22Rv1 (cell line): ENCODE results near the gene FBXL16.
A peak's percentile ranks its signal among the peaks of the same experiment; 100 is the strongest.

Experiments used
- H3K27ac ChIP-seq: fragments of 450-650 bp; 2 replicates; pipeline ENCODE4 v1.5.1; 2017
- CTCF ChIP-seq: fragments of 450-650 bp; IDR thresholded peaks from 2 replicates; pipeline ENCODE4 v1.5.1; 2017; ENCODE audit warnings: mild to moderate bottlenecking
- ZFX ChIP-seq: fragments of 450-650 bp; IDR thresholded peaks from 2 replicates; pipeline ENCODE4 v1.6.1; 2017; ENCODE audit warnings: antibody characterized with exemption, borderline replicate concordance

Gene FBXL16

GRCh38 chr16:728131-728889 is 22.7 kb upstream of the FBXL16 start:
- peak overlapping the region; percentile 99 for H3K27ac ChIP-seq

GRCh38 chr16:727291-727977 is 21.8 kb upstream of the FBXL16 start:
- H3K27ac ChIP-seq: peak overlapping the region; percentile 99
- no peak for TF ChIP-seq CTCF
- no peak for TF ChIP-seq ZFX

More at GRCh38 chr16:728131-728889, 22.7 kb upstream of the FBXL16 start:
- TF ChIP-seq CTCF (no peak), ZFX (no peak)

- TF ChIP-seq ZFX (no peak), CTCF (0 out of 2 replicates have a peak, but pooled peaks have one; percentile 7)
- peak within 1 kb of the TSS; percentile 99 for H3K27ac ChIP-seq
Measured at GRCh38 chr16:726438-727290, 21.1 kb upstream of the FBXL16 start, which contains the start of the genes CCDC78 and HAGHL. Gene CCDC78, minus strand, starts transcription at chr16:726443. Its CDS starts 76 bp downstream, at chr16:726367. Gene HAGHL, plus strand, starts transcription at chr16:727106. Its CDS starts 404 bp downstream, at chr16:727510.

GRCh38 chr16:726188-726437 is 20.5 kb upstream of the FBXL16 start:
- no peak for TF ChIP-seq CTCF
- TF ChIP-seq ZFX: no peak
- peak overlapping the region; percentile 99 for H3K27ac ChIP-seq

- H3K27ac ChIP-seq: peak overlapping the region; percentile 99
- no peak for TF ChIP-seq ZFX
- TF ChIP-seq CTCF: no peak
Measured at GRCh38 chr16:725463-726187, 20.0 kb upstream of the FBXL16 start.

GRCh38 chr16:725041-725376 is 19.4 kb upstream of the FBXL16 start:
- TF ChIP-seq ZFX (no peak), CTCF (no peak)
- peak overlapping the region; percentile 99 for H3K27ac ChIP-seq
